Upper lobe of left lung (tissue), 6 donors: ENCODE measurements around the gene PCSK1N. TPM values are rescaled to one million over a fixed set of nuclear protein-coding genes. Genes with fewer than 3 reads are reported as not detected.

Experiments
- ATAC-seq, 2 donors: fragments of 200-7000 bp; cut with Tn5 transposase; one replicate each; pipeline ENCODE4 v1.9.1; 2022; ENCODE audit warnings: mild to moderate bottlenecking in 2 of 2, moderate library complexity in 2 of 2; ENCODE audit not compliant: low FRiP score in 2 of 2
- DNase-seq, 2 donors: peaks; one replicate each; pipeline ENCODE4 v3.0.0-alpha.2; 2019 to 2020
- H3K27ac ChIP-seq, 4 donors: fragments of 200-600 bp; sonication (generic); one replicate each; pipeline ENCODE4 v1.5.1; 2016 to 2019
- H3K27me3 ChIP-seq, 4 donors: fragments of 200-600 bp; sonication (generic); one replicate each; pipeline ENCODE4 v1.5.1; 2017 to 2019
- H3K36me3 ChIP-seq, 4 donors: fragments of 200-600 bp; sonication (generic); one replicate each; pipeline ENCODE4 v1.5.1; 2016 to 2019
- H3K4me1 ChIP-seq, 4 donors: fragments of 200-600 bp; sonication (generic); one replicate each; pipeline ENCODE4 v1.5.1; 2018 to 2019
- H3K4me3 ChIP-seq, 4 donors: fragments of 200-600 bp; sonication (generic); one replicate each; pipeline ENCODE4 v1.5.1; 2017 to 2019; ENCODE audit warnings: mild to moderate bottlenecking in 2 of 4, moderate library complexity in 1 of 4
- H3K9me3 ChIP-seq, 4 donors: fragments of 200-600 bp; sonication (generic); one replicate each; pipeline ENCODE4 v1.5.1; 2018 to 2019
- CTCF ChIP-seq, 6 experiments: fragments of 450-650 bp in 4 of 6; fragments of 200-600 bp in 2 of 6; sonication (generic) in 2 of 6; IDR thresholded peaks; one replicate each; pipeline ENCODE4 v1.5.1; 2016 to 2019; ENCODE audit warnings: antibody characterized with exemption in 6 of 6
- EP300 ChIP-seq, 4 donors: sonication (generic); formaldehyde crosslinking; IDR thresholded peaks; one replicate each; pipeline ENCODE4 v1.5.1; 2017; ENCODE audit warnings: antibody characterized with exemption in 4 of 4, control low read depth in 2 of 4
- POLR2A ChIP-seq, 4 donors: fragments of 450-650 bp; IDR thresholded peaks; one replicate each; pipeline ENCODE4 v1.5.1; 2016 to 2017; ENCODE audit warnings: antibody characterized with exemption in 4 of 4, mild to moderate bottlenecking in 2 of 4
- POLR2AphosphoS5 ChIP-seq, 2 donors: sonication (generic); formaldehyde crosslinking; IDR thresholded peaks; one replicate each; pipeline ENCODE4 v1.5.1; 2017; ENCODE audit warnings: antibody characterized with exemption in 2 of 2
- WGBS, 2 donors: methylation state at CpG; one replicate each; pipeline ENCODE4 v1.1.5; 2017 to 2018; 5-methylcytosine and 5-hydroxymethylcytosine counted together
- total RNA-seq, 6 donors: library from RNA; depleted of rRNA in 4 of 6; stranded (reverse); fragments of >200 nt in 4 of 6; gene quantifications; one replicate each; pipeline versions ENCODE4 v1.1.0 to v1.2.1, GENCODE V29; 2016 to 2021
- donor health status: DM: no; HTN: no; CAD: no; lungs with moderate emphysema.
- donor health status: DM: no; HTN: yes; CAD: no; lungs with severe emphysema.

The PCSK1N gene
- total RNA-seq, 6 donors from 2014 or later, result 1.0 to 7.5 (median 2.3) TPM

- TF ChIP-seq EP300 (IDR thresholded peaks at IDR 0.05) (peak in 1 of 4 donors; percentile 28), POLR2AphosphoS5 (IDR thresholded peaks at IDR 0.05) (peak; percentile 63 to 67), CTCF (IDR thresholded peaks at IDR 0.05) (peak in 2 of 6 experiments; percentile 11 to 17), POLR2A (IDR thresholded peaks at IDR 0.05) (peak in 2 of 4 donors; percentile 27 to 55)
- Histone ChIP-seq H3K4me3 (peak within 1 kb of the TSS; percentile 48 to 67 (median 56)), H3K9me3 (peaks cover 0 to 10% (median 0%) of the 10 kb centered on the region in 4 donors), H3K27ac (peak within 1 kb of the TSS; percentile 85 to 98 (median 94)), H3K36me3 (peaks cover 0 to 9% (median 0%) of the 10 kb centered on the region in 4 donors), H3K4me1 (peaks cover 0 to 12% (median 2%) of the 10 kb centered on the region in 4 donors), H3K27me3 (no peaks in the 10 kb centered on the region)
- DNase-seq (peak; percentile 97 to 99), ATAC-seq (peak; percentile 95 to 96)
- WGBS, 2 donors, result 0 to 49% methylated on average over 1 to 88 of the region's 89 CpGs
Observed at GRCh38 chrX:48801280-48802088, 33.9 kb downstream of the PCSK1N start, which contains the start of gene HDAC6. HDAC6 (plus strand) TSS chrX:48802067; CDS start chrX:48802693, 626 bp downstream.

GRCh38 chrX:48800574-48801279 is 34.7 kb downstream of the PCSK1N start:
- H3K4me1 ChIP-seq, result peaks cover 0 to 12% (median 2%) of the 10 kb centered on the region in 4 donors
- ATAC-seq (no peak), DNase-seq (no peak)
- H3K36me3 ChIP-seq, result peaks cover 0 to 6% (median 0%) of the 10 kb centered on the region in 4 donors
- H3K4me3 ChIP-seq, result peak overlapping the region; percentile 12 to 67 (median 52)
- 28 to 50% methylated on average over 8 to 17 of the region's 17 CpGs for WGBS, 2 donors
- H3K27me3 ChIP-seq, result no peaks in the 10 kb centered on the region
- H3K9me3 ChIP-seq, result peaks cover 0 to 10% (median 0%) of the 10 kb centered on the region in 4 donors
- H3K27ac ChIP-seq, result peak overlapping the region; percentile 85 to 92 (median 90)
- TF ChIP-seq POLR2A (IDR thresholded peaks at IDR 0.05), result peak in 1 of 4 donors; percentile 36
- no peak for TF ChIP-seq POLR2AphosphoS5 (IDR thresholded peaks at IDR 0.05)

- H3K9me3 ChIP-seq, result peaks cover 0 to 10% (median 0%) of the 10 kb centered on the region in 4 donors
- 66 to 92% methylated on average over 2 of the region's 2 CpGs for WGBS, 2 donors
Observed at GRCh38 chrX:48798318-48798717, 37.1 kb downstream of the PCSK1N start.

GRCh38 chrX:48794911-48795515 is 40.4 kb downstream of the PCSK1N start:
- peak overlapping the region in 1 of 4 donors; percentile 32 for H3K27ac ChIP-seq
- 38 to 59% methylated on average over 4 to 8 of the region's 8 CpGs for WGBS, 2 donors
- DNase-seq, result peak; percentile 54 to 77

More at GRCh38 chrX:48798318-48798717, 37.1 kb downstream of the PCSK1N start:
- Histone ChIP-seq H3K27ac (no peak overlapping the region), H3K27me3 (no peaks in the 10 kb centered on the region), H3K4me1 (peaks cover 0 to 12% (median 2%) of the 10 kb centered on the region in 4 donors), H3K4me3 (no peak overlapping the region), H3K36me3 (no peaks in the 10 kb centered on the region)
- DNase-seq (no peak), ATAC-seq (no peak)
- TF ChIP-seq CTCF (IDR thresholded peaks at IDR 0.05) (no peak), POLR2AphosphoS5 (IDR thresholded peaks at IDR 0.05) (no peak), POLR2A (IDR thresholded peaks at IDR 0.05) (no peak), EP300 (IDR thresholded peaks at IDR 0.05) (no peak)

More at GRCh38 chrX:48794911-48795515, 40.4 kb downstream of the PCSK1N start:
- no peak for TF ChIP-seq CTCF (IDR thresholded peaks at IDR 0.05)
- TF ChIP-seq EP300 (IDR thresholded peaks at IDR 0.05), result no peak
- no peak for TF ChIP-seq POLR2AphosphoS5 (IDR thresholded peaks at IDR 0.05)
- no peak for TF ChIP-seq POLR2A (IDR thresholded peaks at IDR 0.05)
- Histone ChIP-seq H3K4me1 (no peaks in the 10 kb centered on the region), H3K4me3 (no peak overlapping the region), H3K36me3 (no peaks in the 10 kb centered on the region), H3K27me3 (no peaks in the 10 kb centered on the region), H3K9me3 (no peaks in the 10 kb centered on the region)
- ATAC-seq, result peak; percentile 40 to 75
